SK-N-SH treated with all-trans-retinoic acid at 6 μM for 48 hours (cell line): ENCODE data around the gene TRPM6.

Experiments
- ATAC-seq: fragments of 200-7000 bp; cut with Tn5 transposase; 3 replicates; pipeline ENCODE4 v1.9.1; 2020; ENCODE audit warnings: mild to moderate bottlenecking, moderate library complexity
- ARNTL ChIP-seq: fragments of 450-650 bp; formaldehyde crosslinking; IDR thresholded peaks from 2 replicates; pipeline ENCODE4 v1.5.0; 2020; ENCODE audit warnings: low read depth, mild to moderate bottlenecking, moderate library complexity, borderline replicate concordance
- BACH2 ChIP-seq: fragments of 250-450 bp; sonication (Bioruptor Pico); IDR thresholded peaks from 2 replicates; pipeline ENCODE4 v1.9.0; 2021; ENCODE audit warnings: mild to moderate bottlenecking, borderline replicate concordance
- CREB5 ChIP-seq: fragments of 250-450 bp; sonication (Bioruptor Pico); IDR thresholded peaks from 2 replicates; pipeline ENCODE4 v1.5.1; 2020; ENCODE audit warnings: low read depth, mild to moderate bottlenecking, moderate library complexity
- CSDC2 ChIP-seq: fragments of 250-450 bp; sonication (Bioruptor Pico); IDR thresholded peaks from 2 replicates; pipeline ENCODE4 v1.5.0; 2020; ENCODE audit warnings: mild to moderate bottlenecking, moderate library complexity
- CSRNP3 ChIP-seq: fragments of 250-450 bp; sonication (Bioruptor Pico); IDR thresholded peaks from 2 replicates; pipeline ENCODE4 v1.5.1; 2021; ENCODE audit warnings: mild to moderate bottlenecking, moderate library complexity
- ESRRG ChIP-seq: fragments of 250-450 bp; sonication (Bioruptor Pico); IDR thresholded peaks from 2 replicates; pipeline ENCODE4 v1.6.1; 2021; ENCODE audit warnings: mild to moderate bottlenecking
- GLIS3 ChIP-seq: fragments of 250-450 bp; sonication (Bioruptor Pico); IDR thresholded peaks from 2 replicates; pipeline ENCODE4 v1.5.0; 2020; ENCODE audit warnings: mild to moderate bottlenecking, moderate library complexity
- ISL1 ChIP-seq: fragments of 250-450 bp; sonication (Bioruptor Pico); IDR thresholded peaks from 2 replicates; pipeline ENCODE4 v2.1.2; 2022; ENCODE audit warnings: mild to moderate bottlenecking, moderate library complexity
- OSR1 ChIP-seq: fragments of 250-450 bp; sonication (Bioruptor Pico); IDR thresholded peaks from 2 replicates; pipeline ENCODE4 v1.8.0; 2022; ENCODE audit warnings: moderate library complexity, mild to moderate bottlenecking, inconsistent platforms
- PATZ1 ChIP-seq: fragments of 250-450 bp; sonication (Bioruptor Pico); IDR thresholded peaks from 2 replicates; pipeline ENCODE4 v1.8.0; 2020; ENCODE audit warnings: mild to moderate bottlenecking, moderate library complexity, borderline replicate concordance
- POU6F1 ChIP-seq: fragments of 250-450 bp; sonication (Bioruptor Pico); IDR thresholded peaks from 2 replicates; pipeline ENCODE4 v1.8.0; 2021; ENCODE audit warnings: low read depth, mild to moderate bottlenecking, moderate library complexity, borderline replicate concordance
- PPARA ChIP-seq: fragments of 250-450 bp; sonication (Bioruptor Pico); IDR thresholded peaks from 2 replicates; pipeline ENCODE4 v1.5.0; 2020; ENCODE audit warnings: mild to moderate bottlenecking, borderline replicate concordance
- RARB ChIP-seq: fragments of 250-450 bp; sonication (Bioruptor Pico); IDR thresholded peaks from 2 replicates; pipeline ENCODE4 v1.8.0; 2021; ENCODE audit warnings: mild to moderate bottlenecking, moderate library complexity
- SNAI2 ChIP-seq: fragments of 250-450 bp; sonication (Bioruptor Pico); IDR thresholded peaks from 2 replicates; pipeline ENCODE4 v1.5.0; 2020; ENCODE audit warnings: mild to moderate bottlenecking, moderate library complexity
- TCF4 ChIP-seq: fragments of 250-450 bp; sonication (Bioruptor Pico); IDR thresholded peaks from 2 replicates; pipeline ENCODE4 v1.8.0; 2021; ENCODE audit warnings: mild to moderate bottlenecking, moderate library complexity, borderline replicate concordance
- TOX ChIP-seq: fragments of 250-450 bp; sonication (Bioruptor Pico); IDR thresholded peaks from 2 replicates; pipeline ENCODE4 v1.8.0; 2021; ENCODE audit warnings: mild to moderate bottlenecking, moderate library complexity, borderline replicate concordance
- TSHZ2 ChIP-seq: fragments of 250-450 bp; sonication (Bioruptor Pico); IDR thresholded peaks from 2 replicates; pipeline ENCODE4 v1.5.0; 2020; ENCODE audit warnings: mild to moderate bottlenecking, moderate library complexity
- ZC3H10 ChIP-seq: fragments of 250-450 bp; sonication (Bioruptor Pico); IDR thresholded peaks from 2 replicates; pipeline ENCODE4 v1.5.1; 2021; ENCODE audit warnings: mild to moderate bottlenecking, moderate library complexity
- ZFP3 ChIP-seq: fragments of 250-450 bp; sonication (Bioruptor Pico); IDR thresholded peaks from 2 replicates; pipeline ENCODE4 v1.5.0; 2020; ENCODE audit warnings: mild to moderate bottlenecking, moderate library complexity
- ZFP30 ChIP-seq: fragments of 450-650 bp; formaldehyde crosslinking; IDR thresholded peaks from 2 replicates; pipeline ENCODE4 v1.5.0; 2022; ENCODE audit warnings: mild to moderate bottlenecking, moderate library complexity
- ZNF565 ChIP-seq: fragments of 450-650 bp; formaldehyde crosslinking; conservative IDR thresholded peaks from 2 replicates; pipeline ENCODE4 v1.5.0; 2020; ENCODE audit warnings: low read depth, mild to moderate bottlenecking, moderate library complexity
- ZNF70 ChIP-seq: fragments of 450-650 bp; formaldehyde crosslinking; IDR thresholded peaks from 2 replicates; pipeline ENCODE4 v1.5.0; 2020; ENCODE audit warnings: mild to moderate bottlenecking, moderate library complexity
- ZNF8 ChIP-seq: fragments of 450-650 bp; formaldehyde crosslinking; IDR thresholded peaks from 2 replicates; pipeline ENCODE4 v1.5.0; 2020; ENCODE audit warnings: mild to moderate bottlenecking, moderate library complexity

The TRPM6 gene

GRCh38 chr9:74795803-74796202 is 91.9 kb downstream of the TRPM6 start:
- ATAC-seq: no peak
- TF ChIP-seq OSR1 (no peak), PPARA (CRISPR knock-in tag) (no peak), PATZ1 (no peak), GLIS3 (CRISPR knock-in tag) (no peak), ZNF565 (CRISPR knock-in tag) (no peak), ZFP30 (no peak), CREB5 (CRISPR knock-in tag) (no peak), ISL1 (CRISPR knock-in tag) (no peak), BACH2 (no peak), ESRRG (CRISPR knock-in tag) (no peak), POU6F1 (CRISPR knock-in tag) (no peak), TCF4 (no peak)
- TF ChIP-seq, all 23 proteins: peak for 0

GRCh38 chr9:74795081-74795480 is 92.6 kb downstream of the TRPM6 start:
- TF ChIP-seq ZC3H10 (CRISPR knock-in tag) (no peak), ESRRG (CRISPR knock-in tag) (no peak), SNAI2 (CRISPR knock-in tag) (no peak), TCF4 (no peak), ZNF70 (CRISPR knock-in tag) (no peak), CSDC2 (no peak), ZNF565 (CRISPR knock-in tag) (no peak), ARNTL (no peak), TOX (CRISPR knock-in tag) (no peak), GLIS3 (CRISPR knock-in tag) (no peak), TSHZ2 (no peak), RARB (no peak), ZNF8 (CRISPR knock-in tag) (no peak), PPARA (CRISPR knock-in tag) (no peak), BACH2 (no peak), ZFP30 (no peak), CSRNP3 (CRISPR knock-in tag) (no peak)
- no peak for ATAC-seq

- TF ChIP-seq ZNF8 (CRISPR knock-in tag): no peak
- TF ChIP-seq RARB: no peak
- TF ChIP-seq ZFP30: no peak
- TF ChIP-seq TOX (CRISPR knock-in tag): no peak
- TF ChIP-seq ZNF565 (CRISPR knock-in tag): no peak
- TF ChIP-seq ARNTL: no peak
- TF ChIP-seq OSR1: no peak
- TF ChIP-seq ZFP3 (CRISPR knock-in tag): no peak
- TF ChIP-seq ISL1 (CRISPR knock-in tag): no peak
- TF ChIP-seq POU6F1 (CRISPR knock-in tag): no peak
- no peak for TF ChIP-seq ESRRG (CRISPR knock-in tag)
- TF ChIP-seq CSDC2: no peak
- TF ChIP-seq PATZ1: no peak
- no peak for TF ChIP-seq TCF4
- TF ChIP-seq, all 23 proteins: peak for 0
- no peak for ATAC-seq
Measured at GRCh38 chr9:74784506-74784905, 103.2 kb downstream of the TRPM6 start.
